Uterus (tissue), 4 donors: ENCODE measurements around the gene LPCAT3. TPM values are rescaled to one million over a fixed set of nuclear protein-coding genes. Genes with fewer than 3 reads are reported as not detected.

Experiments
- DNase-seq, 2 donors: peaks; one replicate each; pipeline ENCODE4 v3.0.0-alpha.2; 2019 to 2020
- H3K27ac ChIP-seq, 2 donors: fragments of 200-600 bp; sonication (generic); 1 replicate in 1 of 2; 2 replicates in 1 of 2; pipeline ENCODE4 v1.5.1; 2016 to 2018
- H3K27me3 ChIP-seq, 2 donors: fragments of 200-600 bp; sonication (generic); one replicate each; pipeline ENCODE4 v1.5.1; 2018 to 2019; ENCODE audit warnings: control low read depth in 1 of 2
- H3K36me3 ChIP-seq, 2 donors: fragments of 200-600 bp; sonication (generic); one replicate each; pipeline ENCODE4 v1.5.1; 2019; ENCODE audit warnings: control low read depth in 1 of 2
- H3K4me1 ChIP-seq, 2 donors: fragments of 200-600 bp; sonication (generic); one replicate each; pipeline ENCODE4 v1.5.1; 2018 to 2019; ENCODE audit warnings: control low read depth in 1 of 2
- H3K4me3 ChIP-seq, 2 donors: fragments of 200-600 bp; sonication (generic); 1 replicate in 1 of 2; 2 replicates in 1 of 2; pipeline ENCODE4 v1.5.1; 2018 to 2019; ENCODE audit warnings: mild to moderate bottlenecking in 1 of 2
- H3K9me3 ChIP-seq, 2 donors: fragments of 200-600 bp; sonication (generic); one replicate each; pipeline ENCODE4 v1.5.1; 2019; ENCODE audit warnings: control low read depth in 1 of 2
- CTCF ChIP-seq, 4 experiments: fragments of 200-600 bp in 2 of 4; fragments of 450-650 bp in 2 of 4; sonication (generic) in 2 of 4; IDR thresholded peaks; one replicate each; pipeline ENCODE4 v1.5.1; 2016 to 2019; ENCODE audit warnings: antibody characterized with exemption in 4 of 4, mild to moderate bottlenecking in 2 of 4, moderate library complexity in 1 of 4
- POLR2A ChIP-seq, 2 donors: fragments of 450-650 bp; IDR thresholded peaks; one replicate each; pipeline ENCODE4 v1.6.1; 2016; ENCODE audit warnings: antibody characterized with exemption in 2 of 2, mild to moderate bottlenecking in 1 of 2, moderate library complexity in 1 of 2
- intact Hi-C: fragments of 100-400 bp; cut with DNase I; formaldehyde crosslinking; loops from one replicate; pipeline ENCODE4 v1.15.1; 2023; ENCODE audit warnings: low total_unique reads
- total RNA-seq, 4 donors: library from RNA; depleted of rRNA in 3 of 4; stranded (reverse); fragments of >200 nt in 3 of 4; gene quantifications; one replicate each; pipeline versions ENCODE4 v1.1.0 to v1.2.4, GENCODE V29; 2014 to 2023
- donor health status: DM: yes; HTN: yes; CAD: no.

LPCAT3 gene
- total RNA-seq, 4 donors from 2014 or later, result 10.2 to 45.1 (median 17.1) TPM

DNA sequence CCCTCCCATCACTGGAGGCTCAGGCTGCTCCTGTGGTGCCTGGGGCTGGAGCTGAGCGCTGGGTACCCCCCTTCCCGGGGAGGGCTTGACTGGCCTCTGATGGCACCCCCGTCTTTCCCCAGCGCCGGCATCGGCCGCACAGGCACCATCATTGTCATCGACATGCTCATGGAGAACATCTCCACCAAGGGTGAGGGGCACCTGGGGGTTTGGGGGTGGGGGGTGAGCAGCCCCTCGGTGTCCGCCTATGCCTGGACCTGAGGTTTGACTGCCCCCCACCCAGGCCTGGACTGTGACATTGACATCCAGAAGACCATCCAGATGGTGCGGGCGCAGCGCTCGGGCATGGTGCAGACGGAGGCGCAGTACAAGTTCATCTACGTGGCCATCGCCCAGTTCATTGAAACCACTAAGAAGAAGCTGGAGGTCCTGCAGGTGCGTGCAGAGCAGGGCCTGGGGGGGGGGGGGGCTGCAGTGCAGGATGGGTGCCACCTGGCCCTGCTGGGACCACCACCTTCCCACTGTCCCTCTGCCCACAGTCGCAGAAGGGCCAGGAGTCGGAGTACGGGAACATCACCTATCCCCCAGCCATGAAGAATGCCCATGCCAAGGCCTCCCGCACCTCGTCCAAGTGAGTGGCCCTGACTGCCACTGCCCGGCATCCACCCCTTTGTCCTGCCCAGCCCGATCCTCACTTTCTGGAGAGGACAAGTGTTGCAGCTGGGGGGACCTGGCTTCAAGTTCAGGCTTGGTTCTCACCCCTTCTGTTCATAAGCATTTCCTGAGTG lies 58.3 kb downstream of the LPCAT3 start:
- Histone ChIP-seq H3K9me3 (no peaks in the 10 kb centered on the region), H3K36me3 (no peaks in the 10 kb centered on the region), H3K4me1 (peaks cover 3% of the 10 kb centered on the region in 2 donors), H3K27me3 (no peaks in the 10 kb centered on the region), H3K27ac (no peak overlapping the region), H3K4me3 (no peak overlapping the region)
- TF ChIP-seq CTCF (IDR thresholded peaks at IDR 0.05), result no peak
- no peak for TF ChIP-seq POLR2A (IDR thresholded peaks at IDR 0.05)
- intact Hi-C loops, result no loop called here
- no peak for DNase-seq

DNA sequence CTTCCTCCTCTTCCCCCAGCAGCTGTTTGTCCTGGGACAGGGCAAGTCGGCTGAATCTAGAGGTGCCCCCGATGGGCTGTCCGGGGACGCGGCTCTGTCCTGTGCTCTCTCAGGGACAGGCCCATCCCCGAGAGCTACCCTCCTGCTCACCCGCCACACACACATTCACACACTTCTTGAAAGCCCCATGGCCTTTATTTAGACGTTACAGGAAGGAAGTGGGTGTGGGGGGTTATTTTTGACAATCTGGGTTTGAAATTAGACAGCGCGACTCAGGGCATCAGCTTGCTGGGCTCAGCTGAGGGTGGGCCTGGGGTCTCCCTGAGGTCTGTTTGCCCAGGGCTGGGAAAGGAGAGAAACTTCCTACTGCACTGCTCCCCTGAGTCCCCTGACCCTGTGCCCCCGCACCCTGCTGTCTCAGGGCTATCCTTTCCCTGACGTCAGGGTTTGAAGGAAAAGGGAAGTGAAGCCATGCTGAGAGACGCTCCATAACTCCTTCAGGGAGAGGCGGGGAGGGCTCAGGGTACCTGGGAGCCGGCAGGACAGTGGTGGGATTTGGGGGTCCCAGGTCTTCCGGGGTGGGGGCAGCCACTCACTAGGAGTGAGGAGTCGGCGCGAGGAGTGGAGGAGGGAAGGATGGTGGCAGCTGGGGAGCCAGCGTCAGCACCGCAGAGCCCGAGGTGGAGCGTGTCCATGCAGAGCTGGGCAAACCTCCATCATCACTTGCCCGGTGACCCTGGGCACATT lies 59.0 kb downstream of the LPCAT3 start:
- Histone ChIP-seq H3K27ac (no peak overlapping the region), H3K4me3 (no peak overlapping the region), H3K36me3 (no peaks in the 10 kb centered on the region), H3K4me1 (peaks cover 0 to 3% of the 10 kb centered on the region in 2 donors), H3K27me3 (no peaks in the 10 kb centered on the region), H3K9me3 (no peaks in the 10 kb centered on the region)
- intact Hi-C loops, result no loop called here
- TF ChIP-seq CTCF (IDR thresholded peaks at IDR 0.05) (no peak), POLR2A (IDR thresholded peaks at IDR 0.05) (no peak)
- DNase-seq, result no peak

DNA sequence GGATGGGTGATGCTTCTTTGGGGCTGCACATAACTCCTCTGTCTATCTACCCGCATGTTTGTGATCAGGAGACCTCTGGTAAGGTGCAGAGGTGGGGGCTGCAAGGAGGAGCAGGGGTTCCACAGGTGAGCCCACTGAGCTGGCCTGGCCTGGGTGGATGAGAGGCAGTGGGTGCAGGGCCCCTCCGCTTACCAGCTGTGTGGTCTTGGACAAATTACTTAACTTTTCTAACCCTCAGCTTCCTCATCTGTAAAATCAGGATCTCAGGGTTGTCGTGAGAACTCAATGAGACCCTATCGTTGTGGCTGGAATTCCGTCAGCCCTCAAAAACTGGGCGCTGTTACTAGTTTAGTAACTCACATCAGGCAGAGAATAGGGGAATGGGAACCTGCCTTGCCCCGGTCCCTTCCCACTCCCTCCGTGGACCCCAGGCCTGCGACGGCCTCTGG lies 59.6 kb downstream of the LPCAT3 start:
- Histone ChIP-seq H3K36me3 (no peaks in the 10 kb centered on the region), H3K4me3 (no peak overlapping the region), H3K4me1 (peaks cover 0 to 3% of the 10 kb centered on the region in 2 donors), H3K27me3 (no peaks in the 10 kb centered on the region), H3K27ac (no peak overlapping the region), H3K9me3 (no peaks in the 10 kb centered on the region)
- no peak for DNase-seq
- intact Hi-C loops, result no loop called here
- TF ChIP-seq POLR2A (IDR thresholded peaks at IDR 0.05) (no peak), CTCF (IDR thresholded peaks at IDR 0.05) (no peak)

DNA sequence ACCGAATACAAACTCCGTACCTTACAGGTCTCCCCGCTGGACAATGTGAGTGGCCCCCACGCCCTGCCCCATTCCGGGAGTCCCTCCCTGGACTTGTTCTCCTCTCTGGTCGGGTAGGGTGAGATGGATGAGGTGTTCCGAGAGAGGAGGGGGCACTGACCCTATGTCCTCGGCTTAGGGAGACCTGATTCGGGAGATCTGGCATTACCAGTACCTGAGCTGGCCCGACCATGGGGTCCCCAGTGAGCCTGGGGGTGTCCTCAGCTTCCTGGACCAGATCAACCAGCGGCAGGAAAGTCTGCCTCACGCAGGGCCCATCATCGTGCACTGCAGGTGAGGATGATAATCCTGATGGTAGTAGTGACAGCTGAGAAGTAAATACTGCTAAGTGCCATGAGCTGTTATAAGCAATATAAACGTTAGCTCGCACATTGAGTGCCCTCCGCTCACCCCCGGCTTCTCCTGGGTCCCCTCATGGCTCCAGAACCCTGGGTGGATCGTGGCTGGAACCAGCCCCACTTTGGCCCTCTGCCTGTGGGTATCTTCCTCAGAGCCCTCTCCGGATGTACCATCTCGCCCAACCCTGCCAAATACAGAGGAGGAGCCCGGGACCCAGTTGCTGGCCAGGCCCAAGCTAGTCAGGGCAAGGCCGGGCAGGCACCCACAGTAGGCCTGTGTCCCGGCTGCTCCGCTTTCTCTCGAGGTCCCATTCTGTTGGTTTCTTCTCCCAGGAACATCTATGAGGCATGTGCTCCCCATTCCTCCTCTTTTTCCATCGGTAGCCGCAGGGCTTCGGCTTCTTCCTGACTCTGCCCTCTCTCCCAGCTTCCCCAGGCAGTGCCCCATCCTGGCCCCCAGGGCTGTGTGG lies 60.3 kb downstream of the LPCAT3 start:
- H3K27me3 ChIP-seq, result no peaks in the 10 kb centered on the region
- no peaks in the 10 kb centered on the region for H3K9me3 ChIP-seq
- H3K36me3 ChIP-seq, result no peaks in the 10 kb centered on the region
- no peak overlapping the region for H3K27ac ChIP-seq
- no peak for DNase-seq
- intact Hi-C loops, result no loop called here
- peaks cover 0 to 3% of the 10 kb centered on the region in 2 donors for H3K4me1 ChIP-seq
- TF ChIP-seq POLR2A (IDR thresholded peaks at IDR 0.05) (no peak), CTCF (IDR thresholded peaks at IDR 0.05) (no peak)
- H3K4me3 ChIP-seq, result no peak overlapping the region
